Activated naive CD8-positive, alpha-beta T cell treated with anti-CD3 and anti-CD28 coated beads, Interleukin-2, amount 50 U/mL, for 24 hours (primary cell): ENCODE data around the gene FGA.

Source experiments
- ATAC-seq: fragments of 150-1000 bp; cut with Tn5 transposase; one replicate; pipeline ENCODE4 v1.10.0; 2021
- DNase-seq: peaks from one replicate; pipeline ENCODE4 v3.0.0; 2021
- H3K27ac Mint-ChIP-seq: one replicate; pipeline ENCODE4 v1.8.0; 2021; ENCODE audit warnings: mild to moderate bottlenecking, mixed read lengths
- H3K27me3 Mint-ChIP-seq: one replicate; pipeline ENCODE4 v1.8.0; 2021; ENCODE audit warnings: mixed read lengths
- H3K36me3 Mint-ChIP-seq: one replicate; pipeline ENCODE4 v1.8.0; 2021; ENCODE audit warnings: low read depth, mixed read lengths
- H3K4me1 Mint-ChIP-seq: one replicate; pipeline ENCODE4 v1.8.0; 2021; ENCODE audit warnings: mixed read lengths
- H3K4me3 Mint-ChIP-seq: one replicate; pipeline ENCODE4 v1.8.0; 2021; ENCODE audit warnings: mild to moderate bottlenecking, moderate library complexity, mixed read lengths
- H3K9me3 Mint-ChIP-seq: one replicate; pipeline ENCODE4 v1.8.0; 2021; ENCODE audit warnings: mixed read lengths

The FGA gene

DNA sequence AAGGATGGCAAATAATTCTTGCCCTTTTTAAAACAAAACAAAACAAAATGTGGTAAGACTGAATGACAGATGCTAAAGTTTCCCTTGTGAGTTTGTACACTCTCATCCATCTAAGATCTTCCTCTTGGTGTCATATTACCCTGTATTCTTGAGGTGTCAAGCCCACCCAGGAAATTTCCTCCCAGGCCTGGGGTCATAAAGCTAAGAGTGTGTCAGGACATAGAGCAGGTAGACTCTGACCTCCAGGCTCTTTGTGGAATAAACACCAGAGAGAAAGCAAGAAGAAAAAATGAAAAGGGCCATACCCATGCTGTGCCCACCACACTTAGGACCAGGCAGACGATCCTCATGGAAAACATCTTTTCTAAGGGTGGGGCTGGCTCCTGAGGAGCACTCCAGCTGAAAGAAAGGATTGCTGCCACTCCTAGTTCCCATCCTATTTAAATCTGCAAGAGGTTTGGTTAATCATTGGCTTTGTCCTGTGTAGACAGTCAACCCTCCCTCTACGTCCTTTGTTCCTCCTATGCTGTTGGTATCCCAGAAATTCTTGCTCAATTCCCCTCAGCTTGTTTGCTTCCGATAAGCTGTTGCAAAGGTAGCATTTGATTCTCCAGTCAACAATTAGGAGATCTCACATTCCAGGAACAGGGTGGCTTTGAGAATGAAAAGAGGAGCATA, at the start of gene FGA:
Gene FGA (minus strand): TSS at position 414 of the 678 bp plus-strand sequence. CDS start 55 bp downstream, at position 359.
- H3K27ac Mint-ChIP-seq = no peak within 1 kb of the TSS
- H3K4me3 Mint-ChIP-seq = no peak within 1 kb of the TSS
- H3K27me3 Mint-ChIP-seq = peaks cover 13% of the 10 kb centered on the region
- H3K9me3 Mint-ChIP-seq = no peaks in the 10 kb centered on the region
- no peaks in the 10 kb centered on the region for H3K36me3 Mint-ChIP-seq
- no peaks in the 10 kb centered on the region for H3K4me1 Mint-ChIP-seq
- DNase-seq (no peak), ATAC-seq (no peak)

DNA sequence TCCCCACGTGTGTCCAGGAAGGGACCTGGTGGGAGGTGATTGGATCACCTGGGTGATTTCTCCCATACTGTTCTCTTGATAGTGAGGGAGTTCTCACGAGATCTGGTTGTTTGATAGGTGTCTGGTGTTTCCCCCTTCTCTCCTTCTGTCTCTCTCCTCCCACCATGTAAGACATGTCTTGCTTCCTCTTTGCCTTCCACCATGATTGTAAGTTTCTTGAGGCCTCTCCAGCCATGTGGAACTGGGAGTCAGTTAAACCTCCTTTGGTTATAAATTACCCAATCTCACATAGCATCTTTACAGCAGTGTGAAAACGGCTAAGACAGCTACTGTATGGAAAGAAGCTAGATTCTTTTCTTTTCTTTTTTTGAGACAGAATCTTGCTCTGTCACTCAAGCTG, 43.5 kb upstream of the FGA start:
- H3K4me3 Mint-ChIP-seq = no peak overlapping the region
- H3K27ac Mint-ChIP-seq = no peak overlapping the region
- ATAC-seq (no peak), DNase-seq (no peak)
- no peaks in the 10 kb centered on the region for H3K4me1 Mint-ChIP-seq
- H3K9me3 Mint-ChIP-seq = peaks cover 4% of the 10 kb centered on the region
- peaks cover 1% of the 10 kb centered on the region for H3K36me3 Mint-ChIP-seq
- peaks cover 30% of the 10 kb centered on the region for H3K27me3 Mint-ChIP-seq

DNA sequence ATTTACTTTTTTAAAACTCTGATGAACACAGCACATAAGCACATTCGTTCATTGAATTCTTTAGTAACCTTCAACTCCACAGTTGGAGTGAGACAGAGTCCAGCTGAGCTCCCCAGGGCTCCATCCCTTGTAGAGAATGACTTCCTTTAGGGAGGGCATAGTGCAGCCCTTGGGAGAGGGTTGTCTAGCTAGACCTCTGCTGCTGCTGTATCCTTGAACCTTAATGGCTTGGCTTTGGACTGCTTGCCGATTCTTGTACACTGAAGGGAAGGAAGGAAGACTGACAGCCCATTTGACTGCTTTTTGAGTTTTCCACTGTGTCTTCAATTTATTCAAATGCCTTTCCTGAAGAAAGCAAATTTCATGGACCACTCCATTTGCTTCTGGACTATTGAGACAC, 41.3 kb upstream of the FGA start:
- DNase-seq (no peak), ATAC-seq (no peak)
- Mint-ChIP-seq H3K36me3 (no peaks in the 10 kb centered on the region), H3K4me1 (no peaks in the 10 kb centered on the region), H3K27ac (no peak overlapping the region), H3K9me3 (peaks cover 4% of the 10 kb centered on the region), H3K4me3 (no peak overlapping the region), H3K27me3 (peaks cover 27% of the 10 kb centered on the region)

DNA sequence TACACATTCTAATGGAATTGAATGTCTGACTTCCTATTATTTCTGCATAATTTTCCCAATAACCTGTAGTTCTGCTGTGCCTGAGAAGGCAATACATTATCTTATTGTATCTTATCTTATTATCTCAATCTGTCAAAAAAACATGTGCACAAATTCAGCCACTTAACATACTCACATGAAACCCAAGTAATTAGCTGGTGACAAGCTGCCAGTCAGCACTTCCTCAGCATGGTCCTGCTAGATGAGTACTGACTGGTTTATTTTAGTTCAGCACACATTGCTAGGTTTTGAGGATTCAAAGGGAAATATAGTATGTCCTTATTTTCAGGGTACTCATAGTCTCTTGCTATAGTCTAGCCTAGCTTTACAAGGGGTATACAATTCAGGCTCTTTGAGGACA, 39.8 kb upstream of the FGA start:
- no peak overlapping the region for H3K27ac Mint-ChIP-seq
- ATAC-seq (no peak), DNase-seq (no peak)
- H3K27me3 Mint-ChIP-seq = peaks cover 32% of the 10 kb centered on the region
- H3K36me3 Mint-ChIP-seq = no peaks in the 10 kb centered on the region
- H3K4me3 Mint-ChIP-seq = no peak overlapping the region
- H3K9me3 Mint-ChIP-seq = no peaks in the 10 kb centered on the region
- no peaks in the 10 kb centered on the region for H3K4me1 Mint-ChIP-seq

DNA sequence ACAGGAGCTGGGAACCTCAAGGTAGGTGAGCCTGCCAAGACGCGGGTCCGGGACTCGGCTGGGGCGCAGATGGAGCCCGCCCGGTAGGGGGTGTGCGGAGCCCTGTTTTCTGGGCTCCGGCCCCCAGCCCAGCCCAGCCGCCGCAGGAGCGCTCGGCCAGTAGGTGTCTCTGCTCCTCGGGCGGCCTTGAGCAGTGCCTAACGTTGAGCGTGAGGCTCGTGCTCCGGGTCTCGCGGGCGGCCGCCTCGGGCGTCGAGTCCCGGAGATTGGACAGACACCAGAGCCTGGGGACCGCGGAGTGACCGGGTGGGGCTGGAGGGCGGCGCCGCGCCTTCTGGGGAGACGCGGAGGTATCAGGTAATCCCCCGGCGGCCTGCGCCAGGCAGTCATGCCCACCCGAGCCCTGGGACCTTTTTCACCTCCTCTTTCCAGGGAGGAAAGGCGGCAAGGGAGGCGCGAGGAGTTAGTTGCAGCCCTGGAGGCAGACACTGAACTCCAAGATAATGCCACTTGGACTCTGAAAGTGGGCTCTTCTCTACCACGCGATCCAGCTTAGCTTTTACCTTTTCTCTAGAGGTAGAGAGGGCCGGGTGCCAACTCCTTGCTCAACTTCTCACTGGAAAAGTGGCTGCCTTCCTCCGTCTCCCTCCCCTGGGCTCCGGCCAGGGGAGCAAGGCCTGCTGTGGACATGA, 36.4 kb upstream of the FGA start:
- Mint-ChIP-seq H3K4me3 (no peak overlapping the region), H3K27me3 (peaks cover 26% of the 10 kb centered on the region), H3K4me1 (no peaks in the 10 kb centered on the region), H3K36me3 (no peaks in the 10 kb centered on the region), H3K27ac (no peak overlapping the region), H3K9me3 (no peaks in the 10 kb centered on the region)
- DNase-seq (peak; percentile 69), ATAC-seq (peak; percentile 98)

DNA sequence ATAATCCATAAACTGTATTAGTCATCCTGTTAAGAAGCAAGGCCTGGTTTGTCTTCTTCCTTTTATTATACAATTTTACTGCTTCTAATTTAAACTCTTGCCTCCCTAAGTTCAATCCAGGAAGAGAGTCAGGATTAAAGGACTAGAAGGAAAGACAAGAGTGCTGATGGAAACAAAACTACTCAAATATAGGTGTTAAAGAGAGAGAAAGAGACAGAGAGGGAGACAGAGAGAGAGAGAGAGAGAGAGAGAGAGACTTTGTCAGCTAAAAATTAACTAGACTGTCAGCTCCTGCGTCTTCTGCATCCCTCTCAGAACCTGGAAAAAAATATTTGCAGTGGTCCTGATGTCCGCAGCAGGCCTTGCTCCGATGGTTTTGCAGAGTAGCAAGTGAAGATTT, 35.4 kb upstream of the FGA start:
- ATAC-seq = no peak
- no peaks in the 10 kb centered on the region for H3K9me3 Mint-ChIP-seq

DNA sequence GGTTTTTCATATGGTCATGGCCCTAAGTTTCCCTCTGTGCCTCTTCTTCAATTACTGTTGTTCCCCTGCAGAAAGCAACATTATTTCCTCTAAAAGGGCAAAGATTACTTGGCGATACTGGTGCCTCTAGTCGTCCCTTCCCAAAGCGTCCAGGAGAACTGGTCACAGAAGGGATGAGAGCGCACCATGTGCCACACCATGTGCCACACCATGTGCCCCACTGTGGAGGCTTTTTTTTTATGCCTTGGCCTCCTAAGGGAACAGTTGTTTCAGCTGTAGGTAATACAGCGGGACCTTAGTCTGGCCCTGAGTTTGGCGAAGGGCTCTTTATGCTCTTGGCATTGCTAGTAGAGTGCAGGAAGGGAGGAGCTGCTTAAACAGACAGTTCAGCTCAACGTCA, 33.5 kb upstream of the FGA start:
- DNase-seq (no peak), ATAC-seq (no peak)
- Mint-ChIP-seq H3K4me3 (no peak overlapping the region), H3K4me1 (no peaks in the 10 kb centered on the region), H3K27ac (no peak overlapping the region), H3K36me3 (no peaks in the 10 kb centered on the region), H3K9me3 (no peaks in the 10 kb centered on the region), H3K27me3 (peaks cover 10% of the 10 kb centered on the region)

More for the DNA sequence above, 35.4 kb upstream of the FGA start:
- no peaks in the 10 kb centered on the region for H3K36me3 Mint-ChIP-seq
- H3K27me3 Mint-ChIP-seq = peaks cover 20% of the 10 kb centered on the region
- H3K27ac Mint-ChIP-seq = no peak overlapping the region
- no peak for DNase-seq
- H3K4me1 Mint-ChIP-seq = no peaks in the 10 kb centered on the region
- no peak overlapping the region for H3K4me3 Mint-ChIP-seq

DNA sequence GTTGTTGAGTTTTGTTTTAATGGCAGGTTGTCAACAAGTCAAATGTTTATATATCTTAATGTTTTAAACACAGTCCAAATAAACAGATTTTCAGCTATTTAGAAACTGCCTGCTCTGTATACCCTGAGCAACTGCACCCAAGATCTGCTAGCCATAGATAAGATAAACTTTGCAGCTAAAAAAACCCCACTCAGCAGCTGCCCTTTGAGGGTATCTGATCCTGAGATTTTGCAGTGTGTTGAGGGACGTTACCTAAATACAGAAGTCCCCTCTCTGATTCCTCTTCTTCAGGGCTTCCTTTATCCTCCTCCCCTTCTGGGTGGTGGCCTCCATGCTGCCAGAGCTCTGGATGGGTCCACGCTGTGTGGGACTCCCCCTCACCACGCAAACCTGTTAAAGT, 32.9 kb upstream of the FGA start:
- ATAC-seq (no peak), DNase-seq (no peak)
- H3K4me3 Mint-ChIP-seq = no peak overlapping the region
- H3K27ac Mint-ChIP-seq = no peak overlapping the region
- H3K4me1 Mint-ChIP-seq = no peaks in the 10 kb centered on the region
- no peaks in the 10 kb centered on the region for H3K36me3 Mint-ChIP-seq
- H3K27me3 Mint-ChIP-seq = peaks cover 10% of the 10 kb centered on the region
- no peaks in the 10 kb centered on the region for H3K9me3 Mint-ChIP-seq

DNA sequence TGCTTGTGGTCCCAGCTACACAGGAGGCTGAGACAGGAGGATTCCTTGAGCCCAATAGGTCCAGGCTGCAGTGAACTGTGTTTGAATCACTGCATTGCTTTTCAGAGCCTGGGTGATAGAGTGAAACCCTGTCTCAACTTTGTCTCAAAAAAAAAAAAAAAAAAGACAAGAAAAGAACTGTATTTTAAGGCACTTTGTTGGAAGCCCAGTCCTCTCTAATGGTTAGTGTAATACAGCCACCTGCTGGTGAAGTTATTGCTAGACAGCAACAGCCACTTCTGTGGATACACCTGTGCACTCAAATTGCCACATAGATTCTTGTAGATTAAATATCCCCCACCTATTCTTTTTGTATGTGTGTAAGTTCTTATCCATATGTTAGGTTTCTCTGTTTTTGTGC, 32.1 kb upstream of the FGA start:
- no peak for DNase-seq
- H3K4me3 Mint-ChIP-seq = no peak overlapping the region
- no peaks in the 10 kb centered on the region for H3K36me3 Mint-ChIP-seq

DNA sequence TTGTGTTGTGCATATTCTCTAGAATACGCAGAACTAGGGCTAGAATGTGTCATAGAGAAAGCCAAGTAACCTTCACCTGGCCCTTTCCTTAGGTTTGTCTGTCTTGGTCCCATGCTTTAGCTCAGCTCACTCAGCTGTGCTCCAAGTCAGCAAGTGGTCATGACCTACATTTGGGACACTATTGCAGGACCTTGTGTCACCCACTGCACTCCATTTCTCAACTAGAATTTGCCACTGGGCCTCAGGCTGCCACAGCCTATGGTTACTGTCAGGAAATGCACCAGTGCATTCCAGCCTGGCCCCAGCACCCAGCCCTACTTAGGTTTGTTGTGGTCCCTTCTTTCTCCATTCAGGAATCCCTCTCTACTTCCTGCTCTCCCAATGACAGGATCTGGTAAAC, 29.6 kb upstream of the FGA start:
- Mint-ChIP-seq H3K9me3 (no peaks in the 10 kb centered on the region), H3K4me3 (no peak overlapping the region)

More for the DNA sequence above, 32.1 kb upstream of the FGA start:
- no peaks in the 10 kb centered on the region for H3K9me3 Mint-ChIP-seq
- ATAC-seq = no peak
- no peaks in the 10 kb centered on the region for H3K4me1 Mint-ChIP-seq
- peaks cover 10% of the 10 kb centered on the region for H3K27me3 Mint-ChIP-seq
- no peak overlapping the region for H3K27ac Mint-ChIP-seq

DNA sequence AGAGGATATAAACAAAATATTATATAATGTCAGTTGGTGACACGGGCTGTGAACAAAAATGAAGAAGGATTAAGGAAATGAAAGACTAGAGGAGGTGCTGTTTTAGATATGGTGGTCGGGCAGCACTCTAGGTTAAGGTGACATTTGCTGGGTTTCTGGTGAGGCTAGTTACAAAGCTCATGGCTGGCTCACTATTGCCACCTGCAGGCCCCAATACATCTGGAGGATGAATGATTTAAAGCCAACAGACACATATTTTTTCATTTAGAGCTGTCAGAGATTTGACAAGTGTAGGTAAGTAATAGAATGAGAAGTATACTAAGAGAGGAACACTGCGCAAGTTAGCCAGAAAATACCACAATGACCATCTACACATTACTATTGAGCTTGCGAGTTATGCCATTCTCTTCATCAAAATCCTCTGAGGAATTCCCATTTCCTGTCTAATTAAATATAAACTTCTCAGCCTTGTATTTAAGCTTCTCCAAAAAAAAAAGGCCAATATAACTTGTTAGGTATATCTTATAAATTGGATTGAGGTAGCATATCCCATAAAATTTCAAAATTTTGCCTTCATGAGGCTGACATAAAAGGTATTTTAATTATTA, 28.3 kb upstream of the FGA start:
- ATAC-seq (peak; percentile 61), DNase-seq (peak; percentile 62)
- H3K27ac Mint-ChIP-seq = no peak overlapping the region
- no peak overlapping the region for H3K4me3 Mint-ChIP-seq
- no peaks in the 10 kb centered on the region for H3K9me3 Mint-ChIP-seq
- peaks cover 3% of the 10 kb centered on the region for H3K27me3 Mint-ChIP-seq
- peaks cover 6% of the 10 kb centered on the region for H3K4me1 Mint-ChIP-seq
- H3K36me3 Mint-ChIP-seq = no peaks in the 10 kb centered on the region

More for the DNA sequence above, 29.6 kb upstream of the FGA start:
- ATAC-seq = no peak
- Mint-ChIP-seq H3K27ac (no peak overlapping the region), H3K4me1 (peaks cover 6% of the 10 kb centered on the region), H3K27me3 (peaks cover 4% of the 10 kb centered on the region), H3K36me3 (no peaks in the 10 kb centered on the region)
- DNase-seq = no peak

DNA sequence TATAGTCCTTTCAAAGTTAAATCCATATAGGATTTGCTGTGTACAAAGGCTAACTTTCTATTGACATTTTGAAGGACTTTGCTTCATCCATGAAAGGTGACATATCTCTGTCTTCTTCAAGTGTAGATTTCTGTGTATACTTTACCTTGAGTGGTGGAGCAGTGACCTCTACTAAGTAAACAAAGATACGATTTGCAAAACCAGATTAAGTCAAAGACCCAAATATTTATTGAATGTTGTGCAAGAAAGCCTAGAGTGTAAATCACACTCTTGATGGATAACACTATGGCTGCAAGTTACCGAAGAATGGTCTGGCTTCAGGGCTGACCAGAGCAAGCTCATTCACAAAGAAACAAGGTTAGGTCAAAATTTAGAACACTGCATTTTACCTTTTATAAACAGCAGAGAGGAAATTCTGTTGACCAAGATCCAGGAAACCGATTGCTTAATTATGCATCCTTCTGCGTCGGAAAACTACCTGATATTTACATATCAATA, 27.3 kb upstream of the FGA start:
- no peak for ATAC-seq
- peaks cover 2% of the 10 kb centered on the region for H3K27me3 Mint-ChIP-seq
- DNase-seq = no peak
- no peaks in the 10 kb centered on the region for H3K9me3 Mint-ChIP-seq
- H3K4me1 Mint-ChIP-seq = peaks cover 6% of the 10 kb centered on the region
- no peak overlapping the region for H3K27ac Mint-ChIP-seq
- H3K36me3 Mint-ChIP-seq = no peaks in the 10 kb centered on the region
- no peak overlapping the region for H3K4me3 Mint-ChIP-seq

DNA sequence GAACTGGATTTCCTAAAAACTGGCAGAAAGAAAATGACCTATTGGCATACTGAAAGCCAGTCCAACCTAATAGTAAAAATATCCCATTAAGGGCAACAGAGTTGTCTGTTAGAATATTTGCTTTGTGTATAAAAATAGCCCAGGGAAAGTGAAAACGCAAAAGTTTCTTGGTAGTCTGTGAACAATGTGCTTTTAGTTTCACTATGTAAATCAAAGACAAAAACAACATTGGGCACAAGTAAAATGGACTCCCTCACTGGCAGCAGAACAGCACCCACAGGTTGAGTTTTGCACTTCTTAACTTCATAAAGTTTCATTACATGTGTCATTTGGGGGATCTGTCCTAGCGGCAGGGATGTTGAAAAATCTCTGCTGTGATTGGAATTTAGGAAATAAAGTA, 26.2 kb upstream of the FGA start:
- Mint-ChIP-seq H3K4me1 (peaks cover 6% of the 10 kb centered on the region), H3K9me3 (no peaks in the 10 kb centered on the region), H3K27ac (no peak overlapping the region), H3K4me3 (no peak overlapping the region), H3K36me3 (no peaks in the 10 kb centered on the region), H3K27me3 (peaks cover 2% of the 10 kb centered on the region)
- no peak for ATAC-seq
- no peak for DNase-seq

DNA sequence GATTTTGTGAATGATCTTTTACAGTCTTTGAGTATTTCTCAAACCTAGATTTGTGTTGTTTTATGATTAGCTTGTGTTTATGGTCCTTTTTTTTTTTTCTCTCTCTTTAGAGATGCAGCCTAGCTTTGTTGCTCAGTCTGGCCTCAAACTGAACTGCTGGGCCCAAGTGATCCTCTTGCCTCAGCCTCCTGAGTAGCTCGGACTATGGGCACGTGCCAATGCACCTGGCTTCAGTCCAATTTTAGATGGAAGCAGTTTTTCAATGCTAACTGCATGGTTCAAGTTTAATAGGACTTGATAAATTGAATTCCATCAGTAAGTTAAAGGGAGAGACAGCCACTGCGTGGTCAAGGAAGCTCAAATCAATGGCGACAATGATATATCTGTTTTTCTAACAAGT, 25.7 kb upstream of the FGA start:
- Mint-ChIP-seq H3K36me3 (no peaks in the 10 kb centered on the region), H3K27ac (no peak overlapping the region), H3K4me1 (peaks cover 6% of the 10 kb centered on the region), H3K9me3 (no peaks in the 10 kb centered on the region), H3K27me3 (peaks cover 2% of the 10 kb centered on the region), H3K4me3 (no peak overlapping the region)
- ATAC-seq = no peak
- DNase-seq = no peak

DNA sequence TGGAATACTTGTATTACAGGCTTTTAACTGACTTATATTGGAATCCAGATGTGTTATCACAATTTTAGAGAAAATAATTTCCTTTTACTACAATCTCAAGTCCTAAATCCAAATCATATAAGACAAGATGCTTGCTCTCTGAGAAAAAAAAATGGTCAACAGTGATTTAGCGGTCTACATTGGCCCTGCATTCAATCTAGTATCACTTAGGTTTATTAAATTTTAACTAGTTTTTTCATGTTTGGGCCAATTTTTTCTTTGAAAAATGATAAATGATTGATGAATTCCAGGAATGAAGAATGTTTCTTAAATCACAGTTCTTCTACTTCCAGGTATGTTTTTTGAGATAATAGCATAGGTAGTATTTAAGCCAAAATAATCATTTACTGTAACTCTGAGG, 24.7 kb upstream of the FGA start:
- H3K27ac Mint-ChIP-seq = no peak overlapping the region
- H3K36me3 Mint-ChIP-seq = no peaks in the 10 kb centered on the region
- H3K27me3 Mint-ChIP-seq = peaks cover 7% of the 10 kb centered on the region
- ATAC-seq = no peak
- no peak overlapping the region for H3K4me3 Mint-ChIP-seq
- DNase-seq = no peak
- H3K4me1 Mint-ChIP-seq = peaks cover 6% of the 10 kb centered on the region
- H3K9me3 Mint-ChIP-seq = no peaks in the 10 kb centered on the region
